Tongue (tissue), 2 donors: ENCODE results near the gene ARPC1B. TPM values are rescaled to one million over a fixed set of nuclear protein-coding genes. Genes with fewer than 3 reads are reported as not detected.

Source experiments
- DNase-seq: peaks from one replicate; pipeline ENCODE4 v3.0.0-alpha.2; 2015
- total RNA-seq: library from RNA; depleted of rRNA; stranded (reverse); fragments of >200 nt; gene quantifications from one replicate; pipeline ENCODE4 v1.2.3, GENCODE V29; 2014

The ARPC1B gene
- total RNA-seq, 1 donor from 2014 or later, result 52.4 TPM

DNA sequence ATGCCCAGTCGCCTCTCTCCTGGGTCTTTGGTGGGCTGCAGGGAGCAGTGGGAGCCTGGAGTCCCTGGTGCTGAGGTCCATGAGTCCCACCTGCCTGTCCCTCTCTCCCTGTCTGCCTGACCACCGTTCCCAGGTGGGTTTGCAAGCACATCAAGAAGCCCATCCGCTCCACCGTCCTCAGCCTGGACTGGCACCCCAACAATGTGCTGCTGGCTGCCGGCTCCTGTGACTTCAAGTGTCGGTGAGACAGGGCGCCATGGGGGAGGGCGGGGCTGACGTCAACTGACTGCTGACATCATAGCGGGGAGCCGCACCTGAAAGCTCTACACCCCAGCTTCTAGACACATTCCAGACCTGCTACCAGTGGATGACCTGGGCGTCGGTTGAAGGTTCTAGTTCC is 15.2 kb downstream of the ARPC1B start:
- no peak for DNase-seq

DNA sequence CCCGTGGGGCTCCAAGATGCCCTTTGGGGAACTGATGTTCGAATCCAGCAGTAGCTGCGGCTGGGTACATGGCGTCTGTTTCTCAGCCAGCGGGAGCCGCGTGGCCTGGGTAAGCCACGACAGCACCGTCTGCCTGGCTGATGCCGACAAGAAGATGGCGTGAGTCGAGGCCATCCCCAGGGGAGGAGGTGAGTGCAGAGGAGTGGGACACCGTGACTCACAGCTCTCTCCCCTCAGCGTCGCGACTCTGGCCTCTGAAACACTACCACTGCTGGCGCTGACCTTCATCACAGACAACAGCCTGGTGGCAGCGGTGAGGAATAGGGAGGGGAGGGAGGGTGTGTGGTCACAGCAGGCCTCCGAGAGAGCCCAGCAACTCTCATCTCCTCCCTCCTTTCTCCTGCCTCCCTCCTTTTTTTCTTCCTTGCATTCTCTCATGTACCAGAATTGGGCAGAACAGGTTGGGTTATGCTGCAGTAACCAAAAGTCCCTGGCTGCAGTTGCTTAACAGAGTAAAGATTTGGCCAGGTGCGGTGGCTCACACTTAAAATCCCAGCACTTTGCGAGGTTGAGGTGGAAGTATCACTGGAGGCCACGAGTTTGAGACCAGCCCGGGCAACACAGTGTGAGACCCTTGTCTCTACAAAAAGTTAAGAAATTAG is 16.5 kb downstream of the ARPC1B start:
- no peak for DNase-seq

DNA sequence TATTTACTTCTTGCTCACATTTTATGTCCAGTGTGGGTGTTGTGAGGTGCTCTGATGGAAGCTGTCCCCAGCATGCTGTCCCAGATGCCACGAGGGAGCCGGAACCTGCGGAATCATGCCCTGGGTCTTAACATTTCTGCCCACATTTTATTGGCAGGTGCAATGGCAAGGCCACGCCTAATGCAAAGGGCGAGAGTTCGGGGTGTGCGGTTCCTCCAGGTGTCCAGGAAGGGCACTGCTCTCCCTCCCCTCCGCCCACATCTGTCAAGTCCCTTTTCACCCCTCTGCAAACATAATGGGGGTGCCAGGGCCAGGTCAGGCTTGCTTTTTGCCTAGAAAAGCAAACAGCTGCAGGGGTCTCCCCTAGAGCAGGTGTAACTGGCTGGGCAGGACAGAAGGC is 17.5 kb downstream of the ARPC1B start:
- DNase-seq, result no peak

DNA sequence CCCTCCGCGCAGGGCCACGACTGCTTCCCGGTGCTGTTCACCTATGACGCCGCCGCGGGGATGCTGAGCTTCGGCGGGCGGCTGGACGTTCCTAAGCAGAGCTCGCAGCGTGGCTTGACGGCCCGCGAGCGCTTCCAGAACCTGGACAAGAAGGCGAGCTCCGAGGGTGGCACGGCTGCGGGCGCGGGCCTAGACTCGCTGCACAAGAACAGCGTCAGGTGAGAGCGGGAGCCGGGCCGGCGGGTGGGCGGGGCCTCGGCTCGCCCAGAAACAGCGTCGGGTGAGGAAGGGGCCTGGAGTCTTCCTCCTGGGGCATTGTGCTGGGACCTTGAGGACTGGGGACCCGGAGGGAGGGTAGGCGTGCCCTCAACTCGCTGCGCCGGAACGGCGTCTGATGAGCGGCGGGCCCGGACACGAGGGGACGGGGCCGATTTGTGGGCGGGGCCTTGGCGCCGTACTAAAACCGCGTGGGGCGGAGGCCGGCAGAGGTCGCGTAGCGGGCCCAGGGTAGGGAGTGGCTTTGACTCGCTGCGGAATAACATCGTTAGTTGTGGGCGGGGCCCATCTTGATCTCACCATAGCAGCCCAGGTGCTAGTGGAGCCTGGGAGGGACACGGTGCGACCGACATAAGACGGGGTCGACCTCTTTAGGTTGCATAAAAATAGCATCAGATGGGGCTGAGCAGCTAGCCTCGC is 18.3 kb downstream of the ARPC1B start:
- DNase-seq, result peak; percentile 82

GRCh38 chr7:99393355-99394187 is 19.0 kb downstream of the ARPC1B start:
- peak; percentile 72 for DNase-seq

GRCh38 chr7:99394188-99394502 is 19.6 kb downstream of the ARPC1B start:
- DNase-seq, result no peak

DNA sequence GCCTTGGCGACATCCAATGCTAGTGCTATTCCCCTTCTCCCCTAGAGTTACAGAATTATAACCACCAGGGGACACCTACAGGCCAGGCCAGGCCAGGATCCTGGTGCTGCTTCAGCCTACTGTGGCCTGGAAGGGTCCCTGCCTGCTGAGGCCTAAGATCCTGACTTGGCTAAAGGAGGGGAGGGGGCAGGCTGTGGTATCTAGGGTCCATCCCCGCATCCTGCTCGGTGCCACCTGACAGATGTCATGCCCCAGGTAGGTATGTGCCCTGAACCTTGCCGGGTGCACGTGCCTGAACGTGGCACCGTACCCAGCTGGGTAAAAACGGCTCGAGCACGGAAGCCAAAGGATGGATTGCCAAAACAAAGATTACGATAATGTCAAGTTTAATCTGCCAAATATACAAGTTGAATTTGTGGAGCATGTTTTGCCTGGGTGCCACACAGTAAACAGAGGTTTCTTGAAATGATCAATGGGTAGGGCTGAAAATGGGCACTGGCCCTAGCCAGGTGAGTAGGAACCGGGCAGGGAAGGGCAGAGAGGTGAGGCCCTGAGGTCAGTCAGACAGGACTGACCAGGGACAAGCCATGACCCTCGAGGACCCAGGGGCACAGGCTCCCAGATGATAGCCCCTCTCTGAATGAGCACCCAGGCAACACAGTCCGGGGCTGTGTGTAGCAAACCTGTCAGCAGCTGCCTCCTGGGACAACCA is 21.2 kb downstream of the ARPC1B start:
- no peak for DNase-seq

DNA sequence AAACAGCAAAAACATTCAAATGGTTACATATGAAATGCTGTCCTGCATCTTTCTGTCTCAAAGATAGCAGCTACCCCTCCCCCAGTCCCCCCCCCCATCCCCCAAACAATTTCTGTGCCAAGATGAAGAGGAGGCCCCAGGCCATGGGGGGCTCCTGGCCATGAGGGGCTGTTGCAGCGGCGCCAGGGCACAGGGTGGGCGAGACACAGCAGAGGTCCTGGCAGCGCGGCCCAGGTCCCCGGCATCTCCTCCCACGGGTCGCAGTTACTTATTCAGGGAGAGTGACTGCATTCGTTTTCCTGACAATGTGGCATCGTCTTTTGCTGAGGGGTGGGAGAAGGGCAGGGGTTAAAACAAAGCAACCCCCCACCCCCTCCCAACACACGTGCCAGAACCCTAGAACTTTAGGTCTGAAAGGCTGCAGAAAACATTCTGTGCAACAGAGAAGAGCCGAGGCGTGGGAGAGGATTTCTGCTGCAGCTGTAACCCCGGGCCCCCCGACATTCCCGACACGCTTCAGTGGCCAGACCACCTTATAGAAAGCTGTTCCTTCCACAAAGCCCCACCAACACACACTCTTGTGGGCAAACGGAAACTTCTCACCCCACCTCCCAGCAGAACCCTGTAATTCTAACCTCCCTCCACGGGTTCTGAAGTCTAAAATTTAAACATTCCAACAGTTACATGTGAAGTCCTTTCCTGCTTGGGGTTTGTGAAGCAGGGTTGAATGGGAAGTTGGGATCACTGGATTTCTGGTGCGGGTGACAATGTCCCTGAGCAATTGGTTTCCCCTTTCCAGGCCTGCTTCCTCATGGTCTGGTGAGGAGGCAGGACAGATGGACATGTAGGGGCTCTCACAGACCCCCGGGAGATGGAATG is 22.1 kb downstream of the ARPC1B start:
- no peak for DNase-seq

GRCh38 chr7:99397297-99397983 is 22.9 kb downstream of the ARPC1B start:
- DNase-seq, result no peak

DNA sequence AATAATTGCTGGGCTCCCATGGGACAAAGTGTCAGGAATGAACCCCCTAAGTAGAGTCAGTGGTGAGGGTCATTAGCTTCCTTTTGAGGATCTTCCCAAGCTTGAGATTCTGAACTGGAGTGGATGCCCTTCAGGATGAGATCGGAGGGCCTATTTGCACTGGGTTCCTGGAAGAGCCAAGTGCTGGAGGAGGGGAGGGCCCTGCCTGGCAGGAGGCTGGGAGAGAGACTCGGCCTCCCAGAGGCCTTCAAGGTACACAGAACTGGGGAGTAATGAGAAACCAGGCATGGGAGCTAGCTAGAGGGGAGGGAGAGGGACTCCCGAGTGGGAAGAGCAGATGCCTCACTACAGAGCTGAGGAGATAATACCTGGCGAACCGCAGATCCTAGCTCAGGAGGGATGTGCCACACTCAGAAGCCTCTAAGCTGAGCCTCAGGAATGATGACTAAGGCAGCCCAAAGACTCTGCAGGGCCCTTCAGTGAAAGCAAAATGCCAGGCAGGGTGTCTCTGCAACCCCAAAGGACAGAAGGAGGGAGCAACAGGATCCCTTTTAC is 24.4 kb downstream of the ARPC1B start:
- no peak for DNase-seq

DNA sequence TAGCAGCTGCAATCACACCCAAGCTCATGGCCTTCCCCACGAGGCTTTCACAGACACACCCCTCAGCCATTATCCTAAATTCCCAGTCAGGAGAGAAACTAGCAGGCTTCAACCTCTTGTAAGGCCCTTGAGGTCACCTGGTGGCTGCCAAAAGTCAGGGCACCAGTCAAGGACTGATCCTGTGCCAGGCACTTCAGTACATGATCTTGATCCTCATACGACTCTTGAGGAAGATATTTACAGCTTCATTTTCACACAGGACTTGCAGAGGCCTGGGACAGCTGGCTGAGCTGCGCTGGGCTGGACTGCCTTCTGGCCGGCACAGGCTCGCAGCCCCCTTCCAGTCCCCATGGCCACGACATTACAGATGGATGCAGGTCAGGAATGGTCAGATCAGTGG is 25.1 kb downstream of the ARPC1B start:
- DNase-seq, result no peak

DNA sequence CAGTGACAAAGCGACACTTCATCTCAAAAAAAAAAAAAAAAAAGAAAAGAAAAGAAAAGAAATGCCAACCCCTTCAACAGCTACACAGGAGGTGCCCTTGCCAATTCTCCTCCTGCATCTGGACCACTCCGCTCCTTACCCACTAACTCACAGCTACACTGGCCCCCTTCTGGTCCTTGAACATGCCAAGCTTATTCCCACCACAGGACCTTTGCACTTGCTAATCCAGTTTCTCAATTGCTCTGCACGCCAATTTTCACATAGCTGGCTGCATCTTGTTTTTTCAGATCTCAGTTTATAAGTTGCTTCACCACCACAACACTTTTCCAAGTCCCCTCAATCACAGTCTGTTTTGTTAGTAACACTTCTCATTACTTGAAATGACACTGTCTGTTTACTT is 28.3 kb downstream of the ARPC1B start:
- DNase-seq, result no peak

DNA sequence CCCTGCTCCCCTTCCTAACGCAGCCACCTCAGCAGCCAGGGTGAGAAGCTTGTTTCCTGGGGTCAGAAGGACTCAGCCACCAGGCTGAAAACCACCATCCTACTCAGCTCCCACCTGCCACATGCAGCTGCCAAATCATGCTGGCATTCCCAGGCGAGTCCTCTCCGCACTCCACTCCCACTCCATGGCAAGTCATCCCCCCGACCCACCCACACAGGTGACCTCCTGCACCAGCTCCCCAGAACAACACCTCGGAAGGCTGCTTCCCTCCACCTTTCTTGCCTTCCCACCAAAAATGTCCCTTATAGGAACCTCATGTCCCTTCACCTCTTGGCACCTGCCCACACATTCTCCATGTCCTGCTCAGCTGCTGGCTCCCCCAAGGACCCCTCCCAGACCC is 29.2 kb downstream of the ARPC1B start:
- DNase-seq, result no peak

DNA sequence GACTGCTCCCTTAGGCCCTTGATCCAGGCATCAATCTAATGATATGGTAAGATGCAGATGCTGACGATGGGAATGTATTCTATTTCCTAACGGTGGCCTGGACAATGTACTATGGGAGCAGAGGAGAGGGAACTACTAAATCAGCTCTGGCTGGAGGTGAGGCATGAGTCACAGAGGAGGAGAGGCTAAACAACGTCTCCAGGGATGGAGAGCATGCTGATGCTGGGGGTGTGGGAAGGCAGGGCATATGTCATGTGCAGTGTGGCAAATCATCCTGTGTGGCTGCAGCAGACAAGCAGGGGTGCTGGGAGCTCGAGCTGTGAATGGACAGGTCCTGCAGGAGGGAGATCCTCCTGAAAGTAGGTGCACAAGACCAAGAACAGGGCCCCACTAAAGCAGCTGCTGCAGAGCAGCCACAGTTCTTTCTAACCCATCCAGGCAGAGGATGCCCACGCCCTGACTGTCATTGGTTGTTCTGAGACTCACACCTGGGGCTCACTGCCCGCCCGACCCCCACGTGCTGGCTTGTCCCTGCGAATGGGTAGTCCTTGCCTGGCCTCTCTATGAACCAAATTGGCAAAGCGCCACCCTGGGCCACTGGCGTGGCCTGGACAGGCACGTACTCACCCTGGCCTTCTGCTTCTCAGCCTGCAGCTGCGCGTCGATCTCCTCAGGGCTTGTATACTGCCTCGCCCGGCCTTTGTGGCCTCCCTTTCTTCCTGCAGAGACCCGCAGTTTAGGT is 29.9 kb downstream of the ARPC1B start:
- no peak for DNase-seq

DNA sequence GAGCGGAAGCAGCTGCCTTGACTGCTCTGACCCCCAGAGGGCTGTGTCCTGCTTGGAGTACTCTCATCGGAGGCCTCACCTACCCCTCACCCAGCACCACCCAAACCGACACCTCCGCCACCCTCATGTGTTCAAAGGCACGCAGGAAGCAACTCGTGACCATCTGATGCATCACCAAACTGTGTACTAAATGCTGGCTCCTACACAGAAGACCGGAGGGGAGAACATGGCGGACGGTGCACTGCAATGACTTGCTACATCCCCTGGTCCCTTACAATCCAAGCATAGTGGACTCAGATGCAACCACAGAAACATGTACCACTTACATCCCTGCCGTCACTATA is 30.4 kb downstream of the ARPC1B start:
- DNase-seq, result no peak

DNA sequence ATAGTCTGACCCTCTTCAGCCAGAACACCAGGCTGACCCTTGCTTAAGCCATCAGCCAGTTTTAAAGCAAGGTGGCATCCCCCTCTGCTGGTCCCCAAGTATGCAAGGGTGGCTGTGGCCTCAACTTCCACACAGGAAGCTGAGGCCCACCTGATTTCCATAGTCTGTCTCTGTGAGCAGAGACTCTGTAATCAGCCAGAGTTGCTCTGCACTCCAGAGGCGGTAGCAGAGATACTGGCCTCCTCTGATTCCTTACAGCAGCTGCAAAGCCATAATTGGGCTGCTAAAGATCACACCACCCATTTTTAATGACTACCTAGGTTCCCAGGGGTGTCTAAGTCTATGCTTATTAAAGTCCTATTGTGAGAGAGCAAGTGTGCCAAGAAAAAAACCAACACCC is 32.0 kb downstream of the ARPC1B start:
- DNase-seq, result no peak

GRCh38 chr7:99407872-99408378 is 33.4 kb downstream of the ARPC1B start:
- peak; percentile 48 for DNase-seq

GRCh38 chr7:99408379-99409191 is 34.1 kb downstream of the ARPC1B start, which contains the start of the genes BUD31 and PDAP1:
Gene BUD31 (plus strand): TSS chr7:99408969. CDS start chr7:99411093, 2,124 bp downstream.
Gene PDAP1 (minus strand): TSS chr7:99408597. CDS start chr7:99408548, 49 bp downstream.
- DNase-seq, result peak; percentile 97

DNA sequence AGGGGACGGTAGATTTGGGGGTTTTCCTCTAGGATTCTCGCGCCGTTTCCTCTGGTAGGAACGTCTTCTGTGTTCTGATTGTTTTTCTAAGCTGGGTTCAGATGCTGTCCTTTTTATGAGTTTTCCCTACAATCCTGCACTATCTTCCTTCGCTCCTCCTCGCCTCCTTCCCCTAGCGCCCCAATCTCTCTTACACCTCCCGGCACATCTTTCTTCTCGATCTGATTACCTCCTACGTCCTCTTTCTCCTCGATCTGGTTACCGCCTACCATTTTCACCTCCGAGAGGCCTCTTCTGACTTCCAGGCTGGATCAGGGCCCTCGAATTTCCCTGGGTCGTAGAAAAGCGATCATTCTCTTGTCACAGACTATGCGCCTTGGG is 34.7 kb downstream of the ARPC1B start:
- peak; percentile 32 for DNase-seq
